ENCODE results near the gene CHID1.

Gene CHID1

DNA sequence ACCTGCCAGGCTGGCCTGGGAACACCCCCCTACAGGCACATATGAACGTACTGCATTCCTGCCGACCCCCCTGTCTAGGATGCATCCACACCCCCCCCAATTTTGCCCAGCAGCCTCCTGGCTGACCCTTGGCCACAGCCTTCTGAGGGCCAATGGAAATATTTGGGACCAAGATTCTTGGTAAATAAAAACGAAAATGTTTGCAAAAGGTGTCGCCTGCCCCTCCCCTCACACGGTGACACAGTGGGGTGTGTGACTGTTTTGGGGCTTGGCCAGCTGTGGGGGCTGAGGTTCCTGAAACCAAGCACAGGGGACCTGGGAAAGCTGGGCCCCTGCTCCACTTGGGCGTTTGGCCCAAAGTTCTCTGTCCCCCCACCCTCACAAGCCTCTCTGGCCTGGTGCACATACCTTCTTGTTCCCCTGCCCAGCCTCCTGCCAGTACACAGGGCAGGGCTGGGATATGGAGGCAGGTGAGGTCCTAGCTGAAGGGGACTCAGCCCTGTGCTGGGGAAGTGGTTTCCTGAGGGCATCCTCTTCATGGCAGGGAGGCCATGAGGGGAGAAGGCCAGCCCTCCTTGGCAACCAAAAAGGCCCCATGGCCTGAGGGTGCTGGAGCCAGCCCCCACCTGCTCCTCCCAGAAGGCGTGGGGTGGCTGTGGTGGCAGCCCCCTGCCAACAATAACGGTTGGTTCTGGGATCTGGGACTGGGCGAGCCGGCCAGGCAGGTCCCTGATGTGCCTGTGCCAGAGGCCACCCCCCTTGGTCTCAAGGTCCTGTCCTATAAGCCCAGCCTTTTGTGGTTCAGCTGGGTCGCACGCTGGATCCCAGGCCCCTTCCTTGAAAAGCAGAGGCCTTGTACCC, 85.0 kb downstream of the CHID1 start:
- no peak for DNase-seq (ENCODE audit: low read depth, low spot score)

DNA sequence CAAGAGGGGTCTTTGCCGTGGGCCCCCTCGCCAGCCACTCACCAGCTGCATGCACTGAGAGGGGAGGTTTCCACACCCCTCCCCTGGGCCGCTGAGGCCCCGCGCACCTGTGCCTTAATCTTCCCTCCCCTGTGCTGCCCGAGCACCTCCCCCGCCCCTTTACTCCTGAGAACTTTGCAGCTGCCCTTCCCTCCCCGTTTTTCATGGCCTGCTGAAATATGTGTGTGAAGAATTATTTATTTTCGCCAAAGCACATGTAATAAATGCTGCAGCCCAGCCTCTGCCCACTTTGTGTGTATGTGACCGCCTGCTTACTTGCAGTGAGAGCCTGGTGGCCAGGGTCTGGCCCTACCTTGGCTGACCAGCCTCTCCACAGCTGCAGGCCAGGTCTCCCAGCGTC, 85.7 kb downstream of the CHID1 start:
- DNase-seq (ENCODE audit: low read depth, low spot score), result no peak

DNA sequence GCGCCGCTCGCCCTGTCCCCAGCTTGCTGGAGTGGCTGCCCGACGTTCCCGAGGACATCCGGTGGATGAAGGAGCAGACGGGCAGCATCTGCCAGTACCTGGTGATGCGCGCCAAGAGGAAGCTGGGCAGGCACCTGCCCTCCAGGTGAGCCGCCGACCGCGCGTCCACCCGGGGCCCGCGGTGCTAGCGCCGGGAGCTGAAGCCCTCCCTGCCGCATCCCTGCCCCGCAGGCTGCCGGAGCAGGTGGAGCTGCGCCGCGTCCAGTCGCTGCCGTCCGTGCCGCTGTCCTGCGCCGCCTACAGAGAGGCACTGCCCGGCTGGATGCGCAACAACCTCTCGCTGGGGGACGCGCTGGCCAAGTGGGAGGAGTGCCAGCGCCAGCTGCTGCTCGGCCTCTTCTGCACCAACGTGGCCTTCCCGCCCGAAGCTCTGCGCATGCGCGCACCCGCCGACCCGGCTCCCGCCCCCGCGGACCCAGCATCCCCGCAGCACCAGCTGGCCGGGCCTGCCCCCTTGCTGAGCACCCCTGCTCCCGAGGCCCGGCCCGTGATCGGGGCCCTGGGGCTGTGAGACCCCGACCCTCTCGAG, 86.2 kb downstream of the CHID1 start:
- no peak for DNase-seq (ENCODE audit: low read depth, low spot score)

DNA sequence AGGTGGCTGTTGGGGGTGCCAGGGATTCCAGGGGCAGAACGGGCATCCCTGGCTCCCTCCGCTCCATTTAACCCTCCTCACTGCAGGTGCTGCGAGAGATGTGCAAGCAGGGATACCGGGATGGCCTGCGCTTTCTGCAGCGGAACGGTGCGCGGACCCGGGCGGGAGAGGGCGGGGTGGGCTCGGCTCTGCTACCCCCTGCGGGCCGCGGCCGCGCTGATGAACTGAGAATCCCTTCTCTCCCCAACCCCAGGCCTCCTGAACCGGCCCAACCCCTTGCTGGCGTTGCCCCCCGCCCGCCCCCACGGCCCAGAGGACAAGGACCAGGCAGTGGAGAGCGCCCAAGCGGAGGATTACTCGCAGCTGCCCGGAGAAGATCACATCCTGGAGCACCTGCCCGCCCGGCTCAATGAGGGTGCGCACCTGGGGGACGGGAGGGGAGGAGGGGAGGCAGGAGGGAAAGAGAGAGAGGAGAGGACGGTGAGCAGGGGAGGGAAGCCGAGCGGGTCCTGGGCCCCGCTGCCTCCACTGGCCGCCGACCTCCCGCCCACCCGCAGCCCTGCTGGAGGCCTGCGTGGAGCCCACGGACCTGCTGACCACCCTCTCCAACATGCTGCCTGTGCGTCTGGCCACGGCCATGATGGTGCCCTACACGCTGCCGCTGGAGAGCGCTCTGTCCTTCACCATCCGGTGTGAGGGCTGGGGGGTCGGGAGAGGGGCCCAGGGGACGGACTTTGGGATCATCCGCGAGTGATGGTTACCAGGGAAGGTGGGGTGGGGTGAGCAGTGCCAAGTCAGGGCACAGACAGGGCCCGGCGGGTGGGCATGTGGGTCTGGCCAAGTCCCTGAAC, 86.9 kb downstream of the CHID1 start:
- DNase-seq (ENCODE audit: low read depth, low spot score), result no peak

DNA sequence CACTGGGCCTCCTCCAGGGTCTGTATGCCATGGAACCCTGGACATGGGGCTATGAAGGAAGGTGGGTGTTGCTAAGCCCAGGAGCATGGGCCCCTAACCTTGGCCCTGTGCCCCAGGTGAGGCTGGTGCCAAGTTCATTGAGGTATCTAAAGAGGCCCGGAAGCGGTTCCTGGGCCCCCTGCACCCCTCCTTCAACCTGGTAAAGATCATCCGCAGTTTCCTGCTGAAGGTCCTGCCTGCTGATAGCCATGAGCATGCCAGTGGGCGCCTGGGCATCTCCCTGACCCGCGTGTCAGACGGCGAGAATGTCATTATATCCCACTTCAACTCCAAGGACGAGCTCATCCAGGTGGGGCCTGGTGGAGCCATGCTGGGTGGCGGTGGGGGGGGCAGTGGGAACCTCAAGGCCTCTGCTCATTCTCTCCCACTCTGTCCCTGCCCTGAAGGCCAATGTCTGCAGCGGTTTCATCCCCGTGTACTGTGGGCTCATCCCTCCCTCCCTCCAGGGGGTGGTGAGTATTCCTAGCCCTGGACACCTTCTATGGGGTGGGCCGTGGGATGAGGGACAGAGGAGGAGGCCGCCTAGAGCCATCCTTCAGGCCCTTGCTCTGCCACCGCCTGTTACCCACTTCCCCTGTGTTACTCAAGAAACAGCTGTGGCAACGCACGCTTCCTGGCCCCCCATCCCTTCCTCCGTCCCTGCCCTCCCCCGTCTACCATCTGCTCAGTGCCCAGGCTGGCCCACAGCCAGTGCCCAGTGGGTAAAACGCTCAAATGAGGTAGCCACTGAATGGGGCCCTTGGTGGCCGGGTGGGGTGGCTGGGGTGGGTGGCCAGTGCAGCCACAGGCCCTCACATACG, 88.9 kb downstream of the CHID1 start:
- no peak for DNase-seq (ENCODE audit: low read depth, low spot score)

DNA sequence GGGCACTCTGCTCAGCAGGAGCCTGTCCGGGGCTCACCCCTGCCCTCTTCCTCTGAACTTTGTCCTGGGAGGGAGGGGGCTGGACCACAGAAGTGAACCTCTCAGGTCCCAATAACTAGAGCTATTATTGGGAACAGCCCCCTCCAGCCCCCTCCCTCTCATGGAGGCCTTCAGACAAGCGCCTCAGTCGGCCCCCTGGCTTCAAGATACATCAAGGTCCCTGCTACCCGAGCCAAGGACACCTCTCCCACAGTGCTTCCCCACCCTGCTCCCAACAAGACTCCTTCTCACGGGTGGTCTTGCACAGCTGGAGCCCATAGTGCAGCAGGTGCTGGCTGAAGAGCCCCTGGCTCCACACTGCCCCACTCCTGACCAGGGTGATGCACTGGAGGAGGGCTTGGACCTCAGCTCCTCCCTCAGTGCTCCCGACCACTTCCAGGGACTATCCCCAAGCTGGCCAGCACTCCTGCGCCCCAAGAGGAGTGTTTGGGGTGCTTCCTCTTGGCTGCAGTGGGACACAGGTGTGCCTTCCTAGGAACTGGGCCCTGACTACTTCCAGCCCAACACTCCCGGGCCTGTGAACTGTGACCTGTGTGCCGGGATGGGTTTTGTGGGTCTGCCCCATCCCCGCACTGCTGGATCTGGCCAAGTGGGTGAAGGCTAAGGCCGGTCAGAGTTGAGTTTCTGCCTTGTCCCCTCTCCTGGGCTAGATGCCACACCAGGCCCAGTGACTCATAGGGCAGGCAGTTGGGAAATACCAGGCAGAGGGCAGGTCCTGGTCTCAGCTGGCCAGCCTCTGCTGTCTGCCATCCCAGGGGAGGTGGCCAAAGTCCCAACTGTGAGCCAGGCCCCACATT, 89.7 kb downstream of the CHID1 start:
- DNase-seq (ENCODE audit: low read depth, low spot score), result peak; percentile 82

DNA sequence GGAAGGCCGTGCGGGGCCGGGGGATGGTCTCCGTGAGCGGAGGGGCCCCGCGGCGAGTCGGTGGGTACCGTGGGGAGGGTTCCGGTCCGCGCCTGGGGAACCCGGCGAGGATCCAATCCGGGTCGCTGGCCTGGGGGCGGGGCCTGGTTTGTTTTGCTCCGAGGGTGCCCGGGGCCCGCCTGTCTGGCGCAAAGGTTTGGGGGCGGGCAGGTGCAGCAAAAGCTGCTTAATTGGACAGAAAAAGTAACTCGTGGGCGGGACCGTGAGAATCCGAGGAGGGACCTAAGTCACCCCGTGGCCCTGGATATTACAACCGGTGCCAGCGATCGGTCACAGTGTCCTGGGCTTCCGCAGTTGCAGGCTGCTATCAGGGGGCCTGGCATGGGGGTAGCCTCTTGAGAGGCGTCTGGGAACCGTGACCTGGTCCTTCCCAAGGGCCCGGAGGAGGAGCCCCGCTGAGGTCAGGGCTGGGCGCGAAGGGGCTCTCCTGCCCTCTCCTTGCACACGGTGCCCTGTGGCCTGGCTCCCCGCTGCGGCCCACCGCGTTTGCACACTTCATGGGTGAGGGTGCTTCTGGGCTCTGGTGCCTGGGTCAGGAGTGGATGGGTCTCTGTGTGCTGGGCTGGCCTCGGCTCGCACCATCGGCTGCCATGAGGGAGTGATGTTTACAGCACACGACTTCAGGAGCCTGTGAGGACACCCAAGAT, 90.5 kb downstream of the CHID1 start:
- peak; percentile 80 for DNase-seq (ENCODE audit: low read depth, low spot score)

DNA sequence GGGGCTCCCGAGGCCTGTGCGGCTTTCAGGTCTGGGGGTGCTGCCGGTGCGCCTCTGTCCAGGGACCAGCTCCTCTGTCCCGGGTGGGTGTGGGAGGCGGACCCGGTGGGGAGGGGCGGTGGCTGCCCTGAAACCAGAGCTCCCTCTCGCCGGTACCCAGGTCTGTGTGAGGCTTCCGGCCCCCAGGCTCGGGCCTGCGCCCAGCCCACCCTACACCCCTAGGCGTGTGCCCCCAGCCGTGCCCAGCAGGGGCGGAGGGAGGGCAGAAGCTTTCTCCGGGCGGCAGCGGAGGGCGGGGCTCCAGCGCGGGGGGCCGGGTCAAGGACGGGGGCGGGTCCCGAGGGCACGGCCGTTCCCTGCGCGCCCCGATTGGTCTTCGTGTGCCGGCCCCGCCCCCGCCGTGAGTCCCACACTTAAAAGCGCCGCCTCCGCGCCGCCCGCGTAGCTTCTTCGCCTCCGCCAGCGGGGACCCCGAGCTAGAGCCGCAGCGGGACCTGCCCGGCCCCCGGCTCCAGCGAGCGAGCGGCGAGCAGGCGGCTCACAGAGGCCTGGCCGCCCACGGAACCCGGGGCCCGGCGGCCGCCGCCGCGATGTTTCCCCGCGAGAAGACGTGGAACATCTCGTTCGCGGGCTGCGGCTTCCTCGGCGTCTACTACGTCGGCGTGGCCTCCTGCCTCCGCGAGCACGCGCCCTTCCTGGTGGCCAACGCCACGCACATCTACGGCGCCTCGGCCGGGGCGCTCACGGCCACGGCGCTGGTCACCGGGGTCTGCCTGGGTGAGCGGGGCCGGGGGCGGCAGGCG, 91.3 kb downstream of the CHID1 start:
- DNase-seq (ENCODE audit: low read depth, low spot score), result peak; percentile 95

DNA sequence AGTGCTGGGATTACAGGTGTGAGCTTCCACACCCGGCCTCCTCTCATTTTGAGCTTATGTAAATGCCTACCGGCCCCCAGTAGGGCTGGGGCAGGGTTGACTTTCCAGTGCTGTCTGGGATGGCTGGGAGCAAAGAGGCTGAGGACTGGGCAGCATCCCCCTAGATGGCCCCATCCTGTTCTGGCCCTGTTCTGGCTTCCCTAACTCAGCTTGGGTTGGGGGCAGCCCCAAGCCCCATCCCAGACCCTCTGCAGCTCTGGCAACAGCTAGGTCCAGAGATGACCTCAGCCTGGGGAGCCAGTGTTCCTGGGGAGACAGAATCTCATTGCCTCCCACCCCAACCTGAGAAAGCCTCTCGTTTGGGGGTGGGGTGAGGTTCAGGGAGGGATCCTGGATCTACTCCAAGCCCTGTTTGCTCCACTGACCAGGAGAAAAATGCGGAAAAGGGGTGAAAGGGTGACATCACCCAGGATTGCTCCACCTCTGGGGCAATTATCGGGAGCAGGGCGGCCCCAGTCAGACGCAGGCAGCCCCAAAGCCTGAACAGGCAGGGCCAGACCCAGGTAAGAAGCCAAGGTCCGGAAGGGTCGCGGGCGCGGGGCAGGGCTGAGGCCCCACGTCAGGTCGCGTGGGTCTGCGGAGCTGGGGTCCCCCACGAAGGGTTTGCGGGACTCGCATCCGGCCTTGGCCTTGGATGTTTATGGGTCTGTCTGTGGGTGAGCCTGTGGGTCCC, 92.0 kb downstream of the CHID1 start, which contains the start of gene PNPLA2:
Gene PNPLA2 (plus strand): TSS at position 519 of the 733 bp plus-strand sequence. CDS start 805 bp downstream, outside the sequence.
- no peak for DNase-seq (ENCODE audit: low read depth, low spot score)
